Parathyroid adenoma (tissue), 2 donors: Measurements from ENCODE around the gene GLRX2.

Experiments used
- H2AFZ ChIP-seq: fragments of 300-600 bp; sonication (generic); one replicate; pipeline ENCODE4 v1.7.0; 2017; ENCODE audit warnings: antibody characterized with exemption, mild to moderate bottlenecking
- H3K27ac ChIP-seq: fragments of 300-600 bp; sonication (generic); one replicate; pipeline ENCODE4 v1.7.0; 2017
- H3K27me3 ChIP-seq: fragments of 300-600 bp; sonication (generic); one replicate; pipeline ENCODE4 v1.7.0; 2017; ENCODE audit warnings: low read length; ENCODE audit not compliant: control insufficient read depth, insufficient read depth
- H3K36me3 ChIP-seq: fragments of 300-600 bp; sonication (generic); one replicate; pipeline ENCODE4 v1.7.0; 2017; ENCODE audit warnings: low read length; ENCODE audit not compliant: control insufficient read depth, insufficient read depth
- H3K4me1 ChIP-seq: fragments of 300-600 bp; sonication (generic); one replicate; pipeline ENCODE4 v1.7.0; 2017; ENCODE audit warnings: control low read depth
- H3K4me2 ChIP-seq: fragments of 300-600 bp; sonication (generic); one replicate; pipeline ENCODE4 v1.7.0; 2017; ENCODE audit warnings: low read length
- H3K4me3 ChIP-seq: fragments of 300-600 bp; sonication (generic); one replicate; pipeline ENCODE4 v1.7.0; 2017; ENCODE audit warnings: low read depth, low read length
- H3K79me2 ChIP-seq: fragments of 300-600 bp; sonication (generic); one replicate; pipeline ENCODE4 v1.7.0; 2017; ENCODE audit warnings: control low read depth
- H3K9ac ChIP-seq: fragments of 300-600 bp; sonication (generic); one replicate; pipeline ENCODE4 v1.7.0; 2017; ENCODE audit warnings: mild to moderate bottlenecking
- H3K9me3 ChIP-seq: fragments of 300-600 bp; sonication (generic); one replicate; pipeline ENCODE4 v1.7.0; 2017; ENCODE audit warnings: low read length; ENCODE audit not compliant: control insufficient read depth
- CTCF ChIP-seq: fragments of 300-600 bp; sonication (generic); IDR thresholded peaks from one replicate; pipeline ENCODE4 v1.7.0; 2017; ENCODE audit warnings: antibody characterized with exemption, mild to moderate bottlenecking
- donor health status: primary hyperparathyroidism.

Gene GLRX2

DNA sequence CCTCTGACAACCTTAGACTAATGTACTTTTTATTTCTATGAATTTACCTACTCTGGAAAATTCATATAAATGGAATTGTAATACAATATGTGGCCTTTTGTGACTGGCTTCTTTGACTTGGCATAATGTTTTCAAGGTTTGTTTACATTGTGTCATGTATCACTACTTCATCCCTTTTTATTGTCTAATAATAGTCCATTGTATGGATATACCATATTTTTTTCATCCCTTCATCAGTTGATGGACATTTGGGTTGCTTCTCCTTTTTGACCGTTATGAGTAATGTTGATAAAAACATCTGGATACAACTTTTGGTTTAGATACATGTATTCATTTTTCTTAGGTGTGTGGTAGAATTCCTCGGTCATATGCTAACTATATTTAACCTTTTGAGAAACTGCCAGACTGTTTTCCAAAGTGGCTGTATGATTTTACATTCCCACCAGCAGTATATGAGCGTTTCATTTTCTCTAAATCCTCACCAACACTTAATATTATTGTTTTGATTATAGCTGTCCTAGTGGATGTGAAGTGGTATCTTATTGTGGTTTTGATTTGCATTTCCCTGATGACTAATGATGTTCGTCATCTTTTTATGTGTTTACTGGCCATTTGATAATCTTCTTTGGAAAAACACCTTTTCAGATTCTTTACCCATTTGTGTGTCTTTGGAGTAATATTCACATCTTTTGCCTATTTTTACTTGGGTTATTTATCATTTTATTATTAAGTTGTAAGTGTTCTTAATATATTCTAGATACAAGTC is 42.3 kb downstream of the GLRX2 start:
- Histone ChIP-seq H3K4me3 (no peak overlapping the region), H3K4me2 (no peak overlapping the region), H3K79me2 (peaks cover 32% of the 10 kb centered on the region), H3K9ac (no peak overlapping the region), H3K27me3 (no peaks in the 10 kb centered on the region), H3K36me3 (no peaks in the 10 kb centered on the region), H2AFZ (no peak overlapping the region), H3K9me3 (no peaks in the 10 kb centered on the region), H3K4me1 (no peaks in the 10 kb centered on the region), H3K27ac (no peak overlapping the region)
- no peak for TF ChIP-seq CTCF

DNA sequence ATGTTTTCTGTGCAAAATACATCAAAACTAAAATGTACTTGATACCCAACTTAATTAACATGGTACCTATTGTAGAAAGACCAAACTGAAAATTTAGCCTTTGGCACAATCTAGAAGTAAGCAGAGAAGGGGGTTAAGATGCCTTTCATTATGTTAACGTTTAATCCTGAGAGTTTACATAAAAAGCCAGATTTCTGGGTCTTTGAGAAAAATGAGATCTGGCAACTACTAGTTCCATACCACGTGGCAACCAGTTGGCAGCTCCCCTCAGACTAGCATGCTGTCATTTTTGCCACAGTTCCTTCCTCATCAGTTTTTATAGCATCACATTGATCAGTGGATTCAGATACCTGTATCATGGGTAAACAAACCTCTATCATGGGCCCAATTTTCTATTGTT is 44.3 kb downstream of the GLRX2 start:
- Histone ChIP-seq H3K4me3 (peak overlapping the region; percentile 88), H2AFZ (no peak overlapping the region), H3K27ac (no peak overlapping the region), H3K79me2 (peaks cover 23% of the 10 kb centered on the region), H3K9ac (no peak overlapping the region), H3K4me1 (no peaks in the 10 kb centered on the region), H3K4me2 (peak overlapping the region; percentile 92), H3K36me3 (no peaks in the 10 kb centered on the region), H3K27me3 (no peaks in the 10 kb centered on the region), H3K9me3 (no peaks in the 10 kb centered on the region)
- no peak for TF ChIP-seq CTCF

DNA sequence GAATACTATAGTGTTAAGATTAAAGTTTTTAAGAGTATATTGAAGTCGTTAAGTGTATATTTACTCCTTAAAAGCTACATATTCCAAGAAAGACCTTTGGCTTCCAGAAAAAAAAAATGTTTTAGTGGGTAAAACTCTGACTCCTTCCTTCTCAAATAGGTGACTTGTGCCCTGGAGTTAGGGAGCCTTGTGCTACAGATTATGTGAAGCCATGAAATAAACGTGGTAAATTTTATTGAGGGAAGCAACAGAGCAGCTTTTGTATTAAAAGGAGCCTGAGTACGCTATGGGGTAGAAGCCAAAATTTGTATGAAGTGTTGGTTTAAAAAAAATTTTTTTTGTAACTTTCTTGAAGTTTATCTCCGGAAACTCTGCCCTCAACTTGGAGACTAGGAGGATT is 44.8 kb downstream of the GLRX2 start:
- no peaks in the 10 kb centered on the region for H3K36me3 ChIP-seq
- peak overlapping the region; percentile 94 for H3K27ac ChIP-seq
- peak overlapping the region; percentile 91 for H2AFZ ChIP-seq
- peaks cover 19% of the 10 kb centered on the region for H3K79me2 ChIP-seq
- H3K4me3 ChIP-seq: peak overlapping the region; percentile 88
- H3K9ac ChIP-seq: no peak overlapping the region
- no peak for TF ChIP-seq CTCF
- no peaks in the 10 kb centered on the region for H3K4me1 ChIP-seq
- H3K4me2 ChIP-seq: peak overlapping the region; percentile 92
- H3K27me3 ChIP-seq: no peaks in the 10 kb centered on the region
- H3K9me3 ChIP-seq: no peaks in the 10 kb centered on the region

GRCh38 chr1:193060115-193060403 is 45.2 kb downstream of the GLRX2 start:
- Histone ChIP-seq H3K79me2 (peaks cover 19% of the 10 kb centered on the region), H3K36me3 (no peaks in the 10 kb centered on the region), H3K4me3 (peak overlapping the region; percentile 88), H3K9me3 (no peaks in the 10 kb centered on the region), H3K9ac (peak overlapping the region; percentile 53), H2AFZ (peak overlapping the region; percentile 91), H3K27ac (peak overlapping the region; percentile 94), H3K4me1 (no peaks in the 10 kb centered on the region), H3K4me2 (peak overlapping the region; percentile 92), H3K27me3 (no peaks in the 10 kb centered on the region)
- no peak for TF ChIP-seq CTCF
